Measurements from ENCODE around the gene ALDH9A1. TPM values are rescaled to one million over a fixed set of nuclear protein-coding genes. Genes with fewer than 3 reads are reported as not detected.

Gene ALDH9A1
- total and polyA plus RNA-seq, 2 donors (not counting 3 experiments of a cell fraction or from before 2014, with no cell fraction given), result 25.5 to 47.4 TPM

DNA sequence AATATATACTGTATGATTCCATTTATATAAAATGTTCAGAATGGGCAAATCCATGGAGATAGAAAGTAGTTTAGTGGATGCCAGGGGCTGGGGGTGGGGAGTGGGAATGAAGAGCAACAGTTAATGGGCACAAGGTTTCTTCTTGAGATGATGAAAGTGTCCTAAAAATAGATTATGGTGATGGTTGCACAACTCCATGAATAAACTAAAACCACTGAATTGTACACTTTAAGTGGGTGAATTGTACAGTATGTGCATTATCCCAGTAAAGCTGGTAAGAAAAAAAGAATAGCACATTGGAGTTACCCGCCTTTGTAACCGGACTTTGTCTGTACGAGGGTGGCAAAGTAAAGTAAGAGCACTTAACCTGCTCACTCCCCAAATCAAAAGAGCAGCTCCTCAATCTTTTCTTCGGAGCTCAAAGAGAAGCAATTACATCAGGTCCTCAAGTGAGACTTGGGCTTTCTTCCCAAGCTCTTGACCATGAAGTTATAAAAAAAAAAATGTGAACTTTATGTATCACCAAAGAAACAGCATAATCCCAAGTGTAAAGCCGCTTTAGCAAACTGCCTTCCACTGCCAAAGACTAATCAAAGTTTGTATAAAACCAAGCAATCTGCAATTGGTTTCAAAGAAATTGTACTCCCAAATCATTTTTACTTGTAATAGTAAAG, 32.1 kb downstream of the ALDH9A1 start:
- Histone ChIP-seq H4K20me1 (replicated peaks; ENCODE audit: control insufficient read depth, extremely low read depth, insufficient read depth, low read length) (no peaks in the 10 kb centered on the region), H2AFZ (ENCODE audit: low read depth, low read length) (no peak overlapping the region), H3K9me3 (replicated peaks; ENCODE audit: control insufficient read depth, insufficient read depth, low read length) (no peaks in the 10 kb centered on the region), H3K79me2 (ENCODE audit: control insufficient read depth, insufficient read depth, low read length) (no peaks in the 10 kb centered on the region), H3K27ac (ENCODE audit: insufficient read depth, low read depth, low read length) (no peak overlapping the region), H3K4me2 (ENCODE audit: insufficient read depth, low read length) (no peak overlapping the region), H3K4me1 (ENCODE audit: control insufficient read depth, extremely low read depth, insufficient read depth, low read length) (no peaks in the 10 kb centered on the region), H3K36me3 (ENCODE audit: control insufficient read depth in 2 of 2, extremely low read depth in 1 of 2, insufficient read depth in 2 of 2, low read length in 2 of 2) (peaks cover 16 to 18% of the 10 kb centered on the region in 2 experiments), H3K9me1 (replicated peaks; ENCODE audit: control insufficient read depth, extremely low read depth, insufficient read depth, low read length) (no peaks in the 10 kb centered on the region), H3K9ac (replicated peaks; ENCODE audit: extremely low read depth, insufficient read depth, low read length) (no peak overlapping the region), H3K4me3 (replicated peaks in 1 of 3; ENCODE audit: insufficient read depth in 1 of 3, low read depth in 1 of 3, low read length in 3 of 3) (no peak overlapping the region), H3K27me3 (ENCODE audit: control insufficient read depth in 2 of 2, insufficient read depth in 2 of 2, low read length in 2 of 2) (no peaks in the 10 kb centered on the region)
- dilution Hi-C loops (cut with MboI; ENCODE audit: extremely low pct_ligation_motif_present, low sequenced_read_pairs), result no loop called here
- BruUV-seq (replicated peaks), result no TSS peak
- intact Hi-C loops (cut with micrococcal nuclease), result no loop called here
- no peak for DNase-seq (ENCODE audit: low read depth, low spot score)
- CTCF ChIA-PET, result interaction anchor here (0.9 to 1.0 kb wide), 2 partner anchors 19 to 32 kb away, joined by 3 read pairs; partner anchors contain the start of gene ALDH9A1
- POLR2A ChIA-PET, result no interaction called here
- FAIRE-seq, result no peak
- no peak for TF ChIP-seq POLR2AphosphoS5 (IDR thresholded peaks at IDR 0.05; ENCODE audit: insufficient read depth, low read depth, low read length)
- TF ChIP-seq MAX (IDR thresholded peaks at IDR 0.05; ENCODE audit: insufficient read depth, insufficient read length), result no peak
- TF ChIP-seq EZH2 (IDR thresholded peaks at IDR 0.05; ENCODE audit: borderline replicate concordance, low read depth, low read length, severe bottlenecking), result no peak
- TF ChIP-seq FOS (IDR thresholded peaks at IDR 0.05; ENCODE audit: borderline replicate concordance, insufficient read depth, low read length), result no peak
- TF ChIP-seq POLR2A (IDR thresholded peaks at IDR 0.05; ENCODE audit: low read depth, low read length), result no peak
- TF ChIP-seq JUN (IDR thresholded peaks at IDR 0.05; ENCODE audit: borderline replicate concordance, insufficient read depth, insufficient read length, low read depth), result no peak
- TF ChIP-seq GATA2 (IDR thresholded peaks at IDR 0.05; ENCODE audit: insufficient read depth, insufficient read length, low read depth, low read length), result no peak
- TF ChIP-seq, protein P1, sequence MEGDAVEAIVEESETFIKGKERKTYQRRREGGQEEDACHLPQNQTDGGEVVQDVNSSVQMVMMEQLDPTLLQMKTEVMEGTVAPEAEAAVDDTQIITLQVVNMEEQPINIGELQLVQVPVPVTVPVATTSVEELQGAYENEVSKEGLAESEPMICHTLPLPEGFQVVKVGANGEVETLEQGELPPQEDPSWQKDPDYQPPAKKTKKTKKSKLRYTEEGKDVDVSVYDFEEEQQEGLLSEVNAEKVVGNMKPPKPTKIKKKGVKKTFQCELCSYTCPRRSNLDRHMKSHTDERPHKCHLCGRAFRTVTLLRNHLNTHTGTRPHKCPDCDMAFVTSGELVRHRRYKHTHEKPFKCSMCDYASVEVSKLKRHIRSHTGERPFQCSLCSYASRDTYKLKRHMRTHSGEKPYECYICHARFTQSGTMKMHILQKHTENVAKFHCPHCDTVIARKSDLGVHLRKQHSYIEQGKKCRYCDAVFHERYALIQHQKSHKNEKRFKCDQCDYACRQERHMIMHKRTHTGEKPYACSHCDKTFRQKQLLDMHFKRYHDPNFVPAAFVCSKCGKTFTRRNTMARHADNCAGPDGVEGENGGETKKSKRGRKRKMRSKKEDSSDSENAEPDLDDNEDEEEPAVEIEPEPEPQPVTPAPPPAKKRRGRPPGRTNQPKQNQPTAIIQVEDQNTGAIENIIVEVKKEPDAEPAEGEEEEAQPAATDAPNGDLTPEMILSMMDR (IDR thresholded peaks at IDR 0.05; ENCODE audit: extremely low read depth in 1 of 2, insufficient read depth in 1 of 2, low read depth in 1 of 2, low read length in 2 of 2), result no peak
- TF ChIP-seq MYC (IDR thresholded peaks at IDR 0.05; ENCODE audit: low read depth, low read length), result no peak

Measured in endothelial cell of umbilical vein (primary cell).